ENCODE results near the gene PPFIA1. TPM values are rescaled to one million over a fixed set of nuclear protein-coding genes. Genes with fewer than 3 reads are reported as not detected.

Gene PPFIA1
- total and polyA plus RNA-seq, 10 of the 15 experiments (the other 5 are each of a cell fraction or from before 2014, with no cell fraction given), result 5.2 to 26.2 (median 15.8) TPM

- TF ChIP-seq ZBTB11 (CRISPR knock-in tag; IDR thresholded peaks at IDR 0.05), result no peak
Observed at GRCh38 chr11:70242885-70243284, 27.6 kb upstream of the PPFIA1 start (continued).

- 69% methylated on average over 15 of the region's 15 CpGs for WGBS (ENCODE audit: insufficient coverage, insufficient replicate concordance, low lambda C conversion rate, missing lambda C conversion rate)
- H3K27ac ChIP-seq (ENCODE audit: control insufficient read depth, insufficient read depth), result no peak overlapping the region
- DNase-seq (ENCODE audit: low read depth, low spot score) (no peak), FAIRE-seq (no peak), ATAC-seq (no peak)
- H3K4me3 ChIP-seq, result no peak overlapping the region
- no TSS peak for BruUV-seq (replicated peaks)
- intact Hi-C loops (cut with micrococcal nuclease; ENCODE audit: unreplicated experiment), result no loop called here
- SMC1A ChIA-PET (ENCODE audit: uncharacterized antibody, unreplicated experiment), result no interaction called here
- peaks cover 0 to 2% of the 10 kb centered on the region in 2 experiments; a peak in 3 of 4 replicates for H3K27me3 ChIP-seq (replicated peaks in 1 of 2; ENCODE audit: control insufficient read depth in 2 of 2, insufficient read depth in 2 of 2, low read length in 1 of 2)
- in situ Hi-C loops (cut with MboI), result no loop called here
- CTCF ChIA-PET, result no interaction called here
- H3K4me2 ChIP-seq (ENCODE audit: control insufficient read depth, insufficient read depth), result no peak overlapping the region
- H3K36me3 ChIP-seq (ENCODE audit: control insufficient read depth in 2 of 2, insufficient read depth in 2 of 2, low read length in 1 of 2), result no peaks in the 10 kb centered on the region
- H3K9ac ChIP-seq (ENCODE audit: control insufficient read depth, insufficient read depth, low read length), result no peak overlapping the region
- RAD21 ChIA-PET (ENCODE audit: unreplicated experiment), result no interaction called here
- no peaks in the 10 kb centered on the region for H3K4me1 ChIP-seq (ENCODE audit: control insufficient read depth, insufficient read depth, low read length)
- H3K9me3 ChIP-seq (replicated peaks; ENCODE audit: control insufficient read depth, insufficient read depth, low read length), result no peaks in the 10 kb centered on the region; the same call in 2 of the 3 replicates
- H3K79me2 ChIP-seq (ENCODE audit: control insufficient read depth, insufficient read depth, low read length), result no peaks in the 10 kb centered on the region
- H4K20me1 ChIP-seq (ENCODE audit: control insufficient read depth, insufficient read depth), result no peaks in the 10 kb centered on the region; the same call in 1 of the 2 replicates
- H2AFZ ChIP-seq (ENCODE audit: control insufficient read depth, low read depth, low read length), result no peak overlapping the region
- POLR2A ChIA-PET, result no interaction called here
- TF ChIP-seq CBFB (IDR thresholded peaks at IDR 0.05; ENCODE audit: low read depth) (no peak), ESRRA (IDR thresholded peaks at IDR 0.05; ENCODE audit: low read length) (no peak), ZBED1 (IDR thresholded peaks at IDR 0.05; ENCODE audit: borderline replicate concordance) (no peak), ZNF592 (IDR thresholded peaks at IDR 0.05) (no peak), BCL11A (IDR thresholded peaks at IDR 0.05; ENCODE audit: low read depth, low read length) (no peak), NR2F1 (conservative IDR thresholded peaks at IDR 0.05) (no peak), HDAC2 (IDR thresholded peaks at IDR 0.05) (no peak), YBX1 (IDR thresholded peaks at IDR 0.05) (no peak), POLR2AphosphoS2 (IDR thresholded peaks at IDR 0.05; ENCODE audit: low read depth, low read length) (no peak), PAX8 (IDR thresholded peaks at IDR 0.05) (no peak), SREBF1 (IDR thresholded peaks at IDR 0.05; ENCODE audit: low read length) (no peak), CTCF (IDR thresholded peaks at IDR 0.05 in 2 of 3, conservative IDR thresholded peaks at IDR 0.05 in 1 of 3; ENCODE audit: control insufficient read depth in 2 of 3, extremely low read depth in 1 of 3, insufficient read depth in 1 of 3, low read depth in 3 of 3, low read length in 3 of 3) (no peak)
Observed at GRCh38 chr11:70243912-70244652, 26.4 kb upstream of the PPFIA1 start.

Data from GM12878 (cell line).